Fibroblast of lung (primary cell): ENCODE measurements around the gene ADCY2. TPM values are rescaled to one million over a fixed set of nuclear protein-coding genes. Genes with fewer than 3 reads are reported as not detected.

Experiments
- DNase-seq, 2 donors: peaks; one replicate each; pipeline versions ENCODE4 v3.0.0 to v3.0.0-alpha.2; 2010; ENCODE audit warnings: low read depth in 2 of 2
- H2AFZ ChIP-seq: 2 replicates; pipeline ENCODE4 v1.5.1; 2012; ENCODE audit warnings: low read length, control low read depth, inconsistent platforms
- H3K27ac ChIP-seq: 2 replicates; pipeline ENCODE4 v1.5.1; 2011; ENCODE audit warnings: low read length, control low read depth; ENCODE audit not compliant: insufficient read depth
- H3K27me3 ChIP-seq: 2 replicates; pipeline ENCODE4 v1.5.1; 2011; ENCODE audit warnings: mild to moderate bottlenecking, low read length; ENCODE audit not compliant: control insufficient read depth, insufficient read depth
- H3K36me3 ChIP-seq: 2 replicates; pipeline ENCODE4 v1.5.1; 2011; ENCODE audit warnings: low read length; ENCODE audit not compliant: control insufficient read depth, insufficient read depth
- H3K4me1 ChIP-seq: 2 replicates; pipeline ENCODE4 v1.5.1; 2011; ENCODE audit warnings: low read length; ENCODE audit not compliant: control insufficient read depth, insufficient read depth; ENCODE audit errors: extremely low read depth
- H3K4me2 ChIP-seq: 2 replicates; pipeline ENCODE4 v1.5.1; 2011; ENCODE audit warnings: low read length, control low read depth; ENCODE audit not compliant: insufficient read depth; ENCODE audit errors: extremely low read depth
- H3K4me3 ChIP-seq, 4 experiments: fragments of 200-600 bp in 1 of 4; sonication (generic) in 1 of 4; replicated peaks in 1 of 4; 2 replicates each; pipeline ENCODE4 v1.5.1; 2011 to 2016; ENCODE audit warnings: low read length in 4 of 4, low read depth in 3 of 4, mild to moderate bottlenecking in 3 of 4, control low read depth in 2 of 4, inconsistent platforms in 1 of 4, mixed read lengths in 1 of 4; ENCODE audit not compliant: insufficient read depth in 1 of 4; ENCODE audit errors: control extremely low read depth in 1 of 4
- H3K79me2 ChIP-seq: 2 replicates; pipeline ENCODE4 v1.5.1; 2012; ENCODE audit warnings: mild to moderate bottlenecking, low read length, inconsistent platforms; ENCODE audit not compliant: control insufficient read depth, insufficient read depth
- H3K9ac ChIP-seq: 2 replicates; pipeline ENCODE4 v1.5.1; 2011; ENCODE audit warnings: mild to moderate bottlenecking, low read length, control low read depth; ENCODE audit not compliant: insufficient read depth
- H3K9me3 ChIP-seq: 2 replicates; pipeline ENCODE4 v1.5.1; 2012; ENCODE audit warnings: low read depth, low read length; ENCODE audit not compliant: control insufficient read depth, insufficient read depth
- H4K20me1 ChIP-seq: 2 replicates; pipeline ENCODE4 v1.5.1; 2011; ENCODE audit warnings: low read length; ENCODE audit not compliant: control insufficient read depth, insufficient read depth; ENCODE audit errors: extremely low read depth
- EZH2 ChIP-seq: IDR thresholded peaks from 2 replicates; pipeline ENCODE4 v1.5.1; 2012; ENCODE audit warnings: low read length, control low read depth, mild to moderate bottlenecking; ENCODE audit errors: missing control alignments
- polyA plus RNA-seq, 2 donors: library from polyadenylated mRNA; depleted of rRNA in 1 of 2; stranded (reverse) in 1 of 2; unstranded in 1 of 2; fragments of >200 nt; gene quantifications; 2 replicates each; pipeline ENCODE4 v1.2.1, GENCODE V29; 2011 to 2012; ENCODE audit warnings: missing spikeins in 1 of 2
- total RNA-seq: library from RNA; depleted of rRNA; stranded (reverse); fragments of >200 nt; gene quantifications from 2 replicates; pipeline ENCODE4 v1.2.1, GENCODE V29; 2014
- TF ChIP-seq, protein P1 (sequence below), 2 donors: IDR thresholded peaks in 1 of 2; conservative IDR thresholded peaks in 1 of 2; 1 replicate in 1 of 2; 2 replicates in 1 of 2; pipeline ENCODE4 v1.5.1; 2011 to 2012; ENCODE audit warnings: low read length in 2 of 2, control low read depth in 1 of 2, inconsistent platforms in 1 of 2, low read depth in 1 of 2, mild to moderate bottlenecking in 1 of 2

Gene ADCY2
- total and polyA plus RNA-seq, 2 donors (not counting 1 experiment from before 2014, with no cell fraction given): under 0.01 to 0.05 TPM

DNA sequence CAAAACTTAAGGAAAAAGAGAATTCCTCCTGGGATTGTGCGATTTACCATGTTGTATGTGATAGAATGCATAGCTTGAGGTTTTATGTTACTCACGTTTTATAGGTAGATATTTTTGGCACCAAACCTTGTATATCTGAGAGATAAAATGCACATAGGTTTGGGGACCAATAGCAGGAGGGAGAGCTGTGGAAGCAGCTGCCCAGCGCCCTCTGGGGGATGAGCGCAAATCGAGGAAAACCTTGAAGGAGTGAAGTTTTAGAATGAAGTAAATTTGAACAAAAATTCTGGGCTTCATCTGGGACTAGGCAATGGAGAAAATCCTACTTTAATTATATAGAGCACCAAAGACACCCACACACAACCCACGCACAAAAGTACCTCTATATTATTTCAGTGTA lies 197.0 kb downstream of the ADCY2 start:
- H3K4me2 ChIP-seq: no peak overlapping the region
- H3K4me1 ChIP-seq: no peaks in the 10 kb centered on the region
- no peak overlapping the region for H3K27ac ChIP-seq
- no peaks in the 10 kb centered on the region for H3K36me3 ChIP-seq
- H3K4me3 ChIP-seq: no peak overlapping the region
- DNase-seq: no peak
- no peaks in the 10 kb centered on the region for H3K79me2 ChIP-seq
- no peaks in the 10 kb centered on the region for H3K27me3 ChIP-seq
- H2AFZ ChIP-seq: no peak overlapping the region
- no peak overlapping the region for H3K9ac ChIP-seq
- no peaks in the 10 kb centered on the region for H4K20me1 ChIP-seq
- TF ChIP-seq, protein P1, sequence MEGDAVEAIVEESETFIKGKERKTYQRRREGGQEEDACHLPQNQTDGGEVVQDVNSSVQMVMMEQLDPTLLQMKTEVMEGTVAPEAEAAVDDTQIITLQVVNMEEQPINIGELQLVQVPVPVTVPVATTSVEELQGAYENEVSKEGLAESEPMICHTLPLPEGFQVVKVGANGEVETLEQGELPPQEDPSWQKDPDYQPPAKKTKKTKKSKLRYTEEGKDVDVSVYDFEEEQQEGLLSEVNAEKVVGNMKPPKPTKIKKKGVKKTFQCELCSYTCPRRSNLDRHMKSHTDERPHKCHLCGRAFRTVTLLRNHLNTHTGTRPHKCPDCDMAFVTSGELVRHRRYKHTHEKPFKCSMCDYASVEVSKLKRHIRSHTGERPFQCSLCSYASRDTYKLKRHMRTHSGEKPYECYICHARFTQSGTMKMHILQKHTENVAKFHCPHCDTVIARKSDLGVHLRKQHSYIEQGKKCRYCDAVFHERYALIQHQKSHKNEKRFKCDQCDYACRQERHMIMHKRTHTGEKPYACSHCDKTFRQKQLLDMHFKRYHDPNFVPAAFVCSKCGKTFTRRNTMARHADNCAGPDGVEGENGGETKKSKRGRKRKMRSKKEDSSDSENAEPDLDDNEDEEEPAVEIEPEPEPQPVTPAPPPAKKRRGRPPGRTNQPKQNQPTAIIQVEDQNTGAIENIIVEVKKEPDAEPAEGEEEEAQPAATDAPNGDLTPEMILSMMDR (conservative IDR thresholded peaks at IDR 0.05 in 1 of 2, IDR thresholded peaks at IDR 0.05 in 1 of 2; ENCODE audit: low read depth in 1 of 2, low read length in 2 of 2): no peak
- no peak for TF ChIP-seq EZH2
- no peaks in the 10 kb centered on the region for H3K9me3 ChIP-seq

DNA sequence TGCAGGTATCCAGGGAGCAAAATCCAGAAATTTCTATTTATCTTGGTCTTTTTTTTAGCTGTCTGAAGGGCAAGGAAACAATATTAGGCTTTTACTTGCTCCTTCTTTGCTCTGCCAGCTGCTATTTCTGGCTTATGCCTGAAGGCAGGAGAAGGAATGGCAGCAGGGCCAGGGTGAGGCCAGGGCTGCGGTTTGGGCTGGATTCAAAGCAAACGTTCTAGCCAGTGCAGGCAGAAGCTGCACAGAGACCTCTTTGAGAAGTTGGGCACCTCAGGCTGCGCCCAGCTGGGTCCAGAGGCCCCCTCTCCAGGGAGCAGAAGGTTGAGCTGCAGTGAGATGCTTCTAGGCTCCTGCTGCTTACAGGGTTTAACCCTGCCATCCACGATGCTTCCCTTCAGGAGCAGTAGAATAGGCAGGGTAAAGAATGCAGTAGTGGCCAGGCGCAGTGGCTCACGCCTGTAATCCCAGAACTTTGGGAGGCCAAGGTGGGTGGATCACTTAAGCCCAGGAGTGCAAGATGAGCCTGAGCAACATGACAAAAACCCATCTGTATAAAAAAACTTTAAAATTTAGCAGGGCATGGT lies 201.2 kb downstream of the ADCY2 start:
- H3K9ac ChIP-seq: no peak overlapping the region
- TF ChIP-seq, protein P1 (conservative IDR thresholded peaks at IDR 0.05 in 1 of 2, IDR thresholded peaks at IDR 0.05 in 1 of 2; ENCODE audit: low read depth in 1 of 2, low read length in 2 of 2): no peak
- no peak for TF ChIP-seq EZH2
- no peak overlapping the region for H3K4me2 ChIP-seq
- H3K27me3 ChIP-seq: no peaks in the 10 kb centered on the region
- H4K20me1 ChIP-seq: no peaks in the 10 kb centered on the region
- no peaks in the 10 kb centered on the region for H3K36me3 ChIP-seq
- no peaks in the 10 kb centered on the region for H3K4me1 ChIP-seq
- DNase-seq: peak in 1 of 2 donors; percentile 18
- H3K9me3 ChIP-seq: no peaks in the 10 kb centered on the region
- no peak overlapping the region for H2AFZ ChIP-seq
- H3K4me3 ChIP-seq: no peak overlapping the region
- no peaks in the 10 kb centered on the region for H3K79me2 ChIP-seq
- H3K27ac ChIP-seq: no peak overlapping the region

GRCh38 chr5:7606840-7607465 lies 211.0 kb downstream of the ADCY2 start:
- Histone ChIP-seq H3K9ac (no peak overlapping the region), H3K9me3 (no peaks in the 10 kb centered on the region), H3K4me2 (no peak overlapping the region), H3K79me2 (no peaks in the 10 kb centered on the region), H3K4me1 (no peaks in the 10 kb centered on the region), H4K20me1 (no peaks in the 10 kb centered on the region), H3K27ac (no peak overlapping the region), H3K27me3 (no peaks in the 10 kb centered on the region), H2AFZ (no peak overlapping the region), H3K4me3 (no peak overlapping the region), H3K36me3 (no peaks in the 10 kb centered on the region)
- TF ChIP-seq EZH2: no peak
- DNase-seq: peak in 1 of 2 donors; percentile 28
